ENCODE measurements around the gene CFAP53.
"Not testable (repeated sequence)": the region's sequence is repeated elsewhere in the genome, so short reads cannot be mapped to it uniquely, and the experiment has no call there.

Gene CFAP53

GRCh38 chr18:50249576-50249975 is 16.7 kb downstream of the CFAP53 start:
- H3F3A ChIP-seq (ENCODE audit: insufficient read depth): no peaks in the 10 kb centered on the region
- H2AFZ ChIP-seq (ENCODE audit: low read depth, low read length, severe bottlenecking): no peak overlapping the region
- no peaks in the 10 kb centered on the region for H3K9me3 ChIP-seq (ENCODE audit: insufficient read depth, low read length)
- H4K20me1 ChIP-seq (ENCODE audit: low read depth, low read length): no peaks in the 10 kb centered on the region
- no peak overlapping the region for H3K27ac ChIP-seq (ENCODE audit: low read depth, low read length)
- no peaks in the 10 kb centered on the region for H3K36me3 ChIP-seq (ENCODE audit: low read length)
- H3K4me2 ChIP-seq (ENCODE audit: low read depth, low read length, poor library complexity, severe bottlenecking): no peak overlapping the region
- H3K4me3 ChIP-seq (ENCODE audit: insufficient read depth, low read length, poor library complexity, severe bottlenecking): no peak overlapping the region
- TF ChIP-seq, protein P1, sequence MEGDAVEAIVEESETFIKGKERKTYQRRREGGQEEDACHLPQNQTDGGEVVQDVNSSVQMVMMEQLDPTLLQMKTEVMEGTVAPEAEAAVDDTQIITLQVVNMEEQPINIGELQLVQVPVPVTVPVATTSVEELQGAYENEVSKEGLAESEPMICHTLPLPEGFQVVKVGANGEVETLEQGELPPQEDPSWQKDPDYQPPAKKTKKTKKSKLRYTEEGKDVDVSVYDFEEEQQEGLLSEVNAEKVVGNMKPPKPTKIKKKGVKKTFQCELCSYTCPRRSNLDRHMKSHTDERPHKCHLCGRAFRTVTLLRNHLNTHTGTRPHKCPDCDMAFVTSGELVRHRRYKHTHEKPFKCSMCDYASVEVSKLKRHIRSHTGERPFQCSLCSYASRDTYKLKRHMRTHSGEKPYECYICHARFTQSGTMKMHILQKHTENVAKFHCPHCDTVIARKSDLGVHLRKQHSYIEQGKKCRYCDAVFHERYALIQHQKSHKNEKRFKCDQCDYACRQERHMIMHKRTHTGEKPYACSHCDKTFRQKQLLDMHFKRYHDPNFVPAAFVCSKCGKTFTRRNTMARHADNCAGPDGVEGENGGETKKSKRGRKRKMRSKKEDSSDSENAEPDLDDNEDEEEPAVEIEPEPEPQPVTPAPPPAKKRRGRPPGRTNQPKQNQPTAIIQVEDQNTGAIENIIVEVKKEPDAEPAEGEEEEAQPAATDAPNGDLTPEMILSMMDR (IDR thresholded peaks at IDR 0.05; ENCODE audit: insufficient read depth, low read length, poor library complexity, severe bottlenecking): no peak
- TF ChIP-seq EZH2phosphoT487 (conservative IDR thresholded peaks at IDR 0.05; ENCODE audit: low read length): no peak
- no peaks in the 10 kb centered on the region for H3K9me2 ChIP-seq (replicated peaks; ENCODE audit: insufficient read depth, low read length)
- H3K9ac ChIP-seq (ENCODE audit: low read length): no peak overlapping the region
- no peaks in the 10 kb centered on the region for H3K79me2 ChIP-seq (ENCODE audit: insufficient read depth, low read length)
- no peaks in the 10 kb centered on the region for H3K27me3 ChIP-seq (ENCODE audit: low read length)

DNA sequence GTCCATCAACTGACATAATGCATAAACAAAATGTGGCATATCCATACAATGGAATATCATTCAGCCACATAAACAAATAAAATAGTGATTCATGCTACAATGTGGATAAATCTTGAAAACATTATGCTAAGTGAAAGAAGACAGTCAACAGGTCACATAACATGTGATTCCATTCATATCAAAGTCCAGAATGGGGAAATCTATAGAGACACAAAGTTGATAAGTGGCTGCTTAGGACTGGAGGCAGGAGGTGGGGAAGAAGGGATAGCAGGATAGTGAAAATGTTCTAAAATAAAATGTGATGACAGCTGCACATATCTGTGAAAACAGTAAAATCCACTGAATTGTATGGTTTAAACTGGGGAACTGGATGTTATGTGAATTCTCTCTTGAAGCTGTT is 18.7 kb downstream of the CFAP53 start:
- Histone ChIP-seq H3K9ac (ENCODE audit: low read length) (no peak overlapping the region), H3K4me3 (ENCODE audit: insufficient read depth, low read length, poor library complexity, severe bottlenecking) (no peak overlapping the region), H4K20me1 (ENCODE audit: low read depth, low read length) (no peaks in the 10 kb centered on the region), H3K4me2 (ENCODE audit: low read depth, low read length, poor library complexity, severe bottlenecking) (no peak overlapping the region), H3K27ac (ENCODE audit: low read depth, low read length) (no peak overlapping the region), H3F3A (ENCODE audit: insufficient read depth) (no peaks in the 10 kb centered on the region), H3K27me3 (ENCODE audit: low read length) (no peaks in the 10 kb centered on the region), H3K79me2 (ENCODE audit: insufficient read depth, low read length) (no peaks in the 10 kb centered on the region), H2AFZ (ENCODE audit: low read depth, low read length, severe bottlenecking) (no peak overlapping the region), H3K9me3 (ENCODE audit: insufficient read depth, low read length) (no peaks in the 10 kb centered on the region), H3K36me3 (ENCODE audit: low read length) (no peaks in the 10 kb centered on the region), H3K9me2 (replicated peaks; ENCODE audit: insufficient read depth, low read length) (no peaks in the 10 kb centered on the region)
- TF ChIP-seq, protein P1 (IDR thresholded peaks at IDR 0.05; ENCODE audit: insufficient read depth, low read length, poor library complexity, severe bottlenecking): no peak
- no peak for TF ChIP-seq EZH2phosphoT487 (conservative IDR thresholded peaks at IDR 0.05; ENCODE audit: low read length)

GRCh38 chr18:50241768-50242167 is 24.5 kb downstream of the CFAP53 start:
- not testable (repeated sequence) for H3K27me3 ChIP-seq (ENCODE audit: low read length); H3K9me3 ChIP-seq (ENCODE audit: insufficient read depth, low read length)

GRCh38 chr18:50240080-50240563 is 26.2 kb downstream of the CFAP53 start:
- H3F3A ChIP-seq (ENCODE audit: insufficient read depth): no peaks in the 10 kb centered on the region
- TF ChIP-seq, protein P1 (IDR thresholded peaks at IDR 0.05; ENCODE audit: insufficient read depth, low read length, poor library complexity, severe bottlenecking): no peak
- no peak for TF ChIP-seq EZH2phosphoT487 (conservative IDR thresholded peaks at IDR 0.05; ENCODE audit: low read length)
- no peaks in the 10 kb centered on the region for H4K20me1 ChIP-seq (ENCODE audit: low read depth, low read length)
- H3K9ac ChIP-seq (ENCODE audit: low read length): no peak overlapping the region
- no peak overlapping the region for H3K27ac ChIP-seq (ENCODE audit: low read depth, low read length)
- no peak overlapping the region for H3K4me3 ChIP-seq (ENCODE audit: insufficient read depth, low read length, poor library complexity, severe bottlenecking)
- peaks cover 9% of the 10 kb centered on the region; the same call in 1 of the 2 replicates for H3K9me3 ChIP-seq (ENCODE audit: insufficient read depth, low read length)
- H2AFZ ChIP-seq (ENCODE audit: low read depth, low read length, severe bottlenecking): no peak overlapping the region
- no peak overlapping the region for H3K4me2 ChIP-seq (ENCODE audit: low read depth, low read length, poor library complexity, severe bottlenecking)
- 0 out of 2 replicates have a peak, but pooled peaks cover 7% of the 10 kb centered on the region for H3K27me3 ChIP-seq (ENCODE audit: low read length)
- H3K36me3 ChIP-seq (ENCODE audit: low read length): no peaks in the 10 kb centered on the region
- H3K79me2 ChIP-seq (ENCODE audit: insufficient read depth, low read length): no peaks in the 10 kb centered on the region
- no peaks in the 10 kb centered on the region for H3K9me2 ChIP-seq (replicated peaks; ENCODE audit: insufficient read depth, low read length)

More at GRCh38 chr18:50241768-50242167, 24.5 kb downstream of the CFAP53 start:
- H3K4me3 ChIP-seq (ENCODE audit: insufficient read depth, low read length, poor library complexity, severe bottlenecking); H3F3A ChIP-seq (ENCODE audit: insufficient read depth); H4K20me1 ChIP-seq (ENCODE audit: low read depth, low read length); H3K9me2 ChIP-seq (replicated peaks; ENCODE audit: insufficient read depth, low read length); H3K27ac ChIP-seq (ENCODE audit: low read depth, low read length); H3K79me2 ChIP-seq (ENCODE audit: insufficient read depth, low read length); H3K4me2 ChIP-seq (ENCODE audit: low read depth, low read length, poor library complexity, severe bottlenecking); H2AFZ ChIP-seq (ENCODE audit: low read depth, low read length, severe bottlenecking); H3K9ac ChIP-seq (ENCODE audit: low read length); H3K36me3 ChIP-seq (ENCODE audit: low read length): not testable (repeated sequence)

Data from SU-DHL-6 (cell line).